CD4-positive, alpha-beta T cell treated with Interleukin-12 subunit alpha and Interleukin-12 subunit beta, for 1 hour (primary cell): ENCODE data around the gene HPSE2.
"Not testable (repeated sequence)": the region's sequence is repeated elsewhere in the genome, so short reads cannot be mapped to it uniquely, and the experiment has no call there.

ENCODE experiments used
- DNase-seq: peaks from one replicate; pipeline ENCODE4 v3.0.0-alpha.2; 2020

The HPSE2 gene

DNA sequence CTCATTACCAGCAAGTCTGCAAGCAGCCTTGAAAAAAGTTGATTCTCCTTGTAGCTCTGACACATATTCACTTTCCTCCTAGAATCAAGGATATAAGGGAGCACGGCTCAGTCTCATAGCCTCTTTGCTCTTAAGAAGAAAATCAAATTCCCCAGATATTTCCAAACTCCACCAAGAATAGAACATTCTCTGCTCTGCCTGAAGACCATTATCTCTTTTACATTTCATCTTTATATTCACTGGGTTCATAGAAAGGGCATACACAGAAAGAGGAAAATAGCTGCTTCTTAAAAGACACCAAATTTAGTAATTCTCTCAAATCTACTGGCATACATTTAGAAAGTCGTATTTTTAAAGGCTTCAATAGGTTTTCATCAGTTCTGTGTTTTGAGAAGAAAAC lies 92.0 kb downstream of the HPSE2 start:
- DNase-seq: no peak

DNA sequence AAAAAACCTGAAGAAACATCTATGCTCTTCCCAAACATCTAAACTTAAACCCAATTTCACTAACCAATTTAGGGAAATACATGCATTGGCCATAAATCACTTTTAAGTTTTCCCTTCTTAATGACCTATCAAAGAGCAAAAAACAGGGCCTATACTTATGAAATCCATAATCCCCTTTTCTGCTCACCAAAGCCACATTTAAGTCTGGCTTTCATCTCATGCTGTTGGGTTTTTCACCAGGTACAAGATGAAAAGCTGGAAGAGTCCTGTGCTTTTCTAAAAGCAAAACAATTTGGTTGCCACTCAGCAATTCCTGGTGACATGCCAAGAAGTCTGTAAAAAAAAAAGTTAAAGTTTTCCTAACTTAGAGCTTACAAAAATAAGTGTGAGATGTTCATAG lies 92.6 kb downstream of the HPSE2 start:
- DNase-seq: no peak

DNA sequence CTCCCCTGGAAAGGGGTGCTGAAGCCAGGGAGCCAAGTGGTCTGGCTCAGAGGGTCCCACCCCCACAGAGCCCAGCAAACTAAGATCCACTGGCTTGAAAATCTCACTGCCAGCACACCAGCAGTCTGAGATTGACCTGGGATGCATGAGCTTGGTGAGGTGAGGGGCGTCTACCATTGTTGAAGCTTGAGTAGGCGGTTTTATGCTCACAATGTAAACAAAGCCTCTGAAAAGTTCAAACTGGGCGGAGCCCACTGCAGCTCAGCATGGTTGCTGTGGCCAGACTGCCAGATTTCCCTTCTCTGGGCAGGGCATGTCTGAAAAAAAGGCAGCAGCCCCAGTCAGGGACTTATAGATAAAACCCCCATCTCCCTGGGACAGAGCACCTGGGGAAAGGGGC lies 102.8 kb downstream of the HPSE2 start:
- DNase-seq: not testable (repeated sequence)

DNA sequence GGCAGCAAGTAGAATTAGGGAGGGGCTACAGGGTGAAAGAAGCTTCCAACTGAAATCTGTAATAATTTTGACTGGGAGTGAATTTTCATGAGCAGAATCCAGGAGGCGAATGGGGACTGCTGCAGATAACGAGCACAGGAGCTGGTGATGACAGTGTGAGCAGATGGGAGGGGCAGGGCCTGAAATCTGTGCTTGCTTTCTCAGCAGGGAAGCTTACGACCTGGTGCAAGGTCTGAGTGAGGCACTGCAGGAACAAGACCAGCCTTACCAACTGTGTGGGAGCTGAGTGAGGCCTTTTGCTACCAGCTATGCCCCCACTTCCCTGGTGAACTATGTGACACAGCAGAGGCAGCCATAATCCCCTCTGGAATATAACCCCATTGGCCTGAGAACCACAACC lies 109.8 kb downstream of the HPSE2 start:
- DNase-seq: no peak

DNA sequence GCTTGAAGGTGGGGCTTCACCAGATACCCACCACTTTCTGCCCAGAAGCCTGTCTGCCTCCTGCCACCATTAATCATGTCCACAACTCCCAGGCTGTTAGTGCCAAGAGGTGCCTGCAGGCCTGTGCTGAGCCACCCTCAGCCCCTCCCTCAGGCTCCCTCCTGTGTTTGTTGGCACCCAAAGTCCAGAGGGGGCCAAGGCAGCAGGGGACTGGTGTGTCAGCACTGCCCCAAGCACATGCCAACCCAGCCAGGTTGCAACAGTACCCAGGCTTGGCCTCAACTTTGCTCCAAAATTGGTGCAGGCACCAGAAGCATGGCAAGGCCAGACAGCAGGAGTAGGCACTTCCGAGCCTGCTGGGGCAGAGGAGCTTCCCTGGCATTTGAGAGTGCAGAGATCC lies 111.3 kb downstream of the HPSE2 start:
- DNase-seq: no peak

DNA sequence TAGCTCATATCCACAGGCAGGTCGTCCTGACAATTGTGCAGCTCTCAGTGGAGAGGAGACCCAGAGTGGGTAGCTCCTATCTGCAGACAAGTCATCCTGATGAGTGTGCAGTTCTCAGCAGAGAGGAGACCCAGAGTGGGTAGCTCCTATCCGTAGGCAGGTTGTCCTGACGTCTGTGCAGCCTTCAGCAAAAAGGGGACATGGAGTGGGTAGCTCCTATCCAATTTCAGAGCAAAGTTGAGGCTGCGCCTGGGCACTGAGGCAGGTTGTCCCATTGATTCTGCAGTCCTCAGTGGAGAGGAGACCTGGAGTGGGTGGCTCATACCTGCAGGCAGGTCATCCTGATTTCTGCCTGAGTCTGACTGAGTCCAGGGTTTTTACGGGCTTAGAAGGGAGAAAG lies 111.8 kb downstream of the HPSE2 start:
- DNase-seq: no peak

DNA sequence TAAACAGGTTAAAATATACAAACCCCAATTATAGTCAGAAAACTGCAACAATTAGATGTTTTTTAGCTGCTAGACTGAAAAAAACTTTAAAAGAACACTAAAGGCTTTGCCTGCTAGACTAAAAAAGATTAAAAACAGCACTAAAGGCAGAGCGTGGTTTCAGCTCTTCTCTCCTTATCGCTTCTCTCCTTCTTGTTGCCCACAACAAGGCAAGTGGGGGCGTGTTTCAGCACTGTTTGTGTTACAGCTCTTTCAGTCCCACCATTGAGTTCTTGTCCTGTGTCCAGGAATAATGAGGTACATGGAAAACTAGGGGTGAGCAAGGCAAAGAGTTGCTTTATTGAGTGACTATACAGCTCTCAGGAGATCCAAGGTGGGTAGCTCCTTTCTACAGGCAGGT lies 112.3 kb downstream of the HPSE2 start:
- no peak for DNase-seq

DNA sequence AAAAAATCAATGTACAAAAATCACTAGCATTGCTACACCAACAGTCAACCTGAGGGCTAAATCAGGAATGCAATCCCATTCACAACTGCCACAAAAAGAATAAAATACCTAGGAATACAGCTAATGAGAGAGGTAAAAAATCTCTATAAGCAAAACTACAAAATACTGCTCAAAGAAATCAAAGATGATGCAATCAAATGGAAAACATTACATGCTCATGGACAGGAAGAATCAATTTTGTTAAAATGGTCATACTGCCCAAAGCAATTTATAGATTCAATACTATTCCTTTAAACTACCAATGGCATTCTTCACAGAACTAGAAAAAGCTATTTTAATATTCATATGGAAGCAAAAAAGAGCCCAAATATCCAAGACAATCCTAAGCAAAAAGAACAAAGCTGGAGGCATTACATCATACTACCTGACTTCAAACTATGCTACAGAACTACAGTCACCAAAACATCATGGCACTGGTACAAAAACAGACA lies 116.3 kb downstream of the HPSE2 start:
- no peak for DNase-seq

DNA sequence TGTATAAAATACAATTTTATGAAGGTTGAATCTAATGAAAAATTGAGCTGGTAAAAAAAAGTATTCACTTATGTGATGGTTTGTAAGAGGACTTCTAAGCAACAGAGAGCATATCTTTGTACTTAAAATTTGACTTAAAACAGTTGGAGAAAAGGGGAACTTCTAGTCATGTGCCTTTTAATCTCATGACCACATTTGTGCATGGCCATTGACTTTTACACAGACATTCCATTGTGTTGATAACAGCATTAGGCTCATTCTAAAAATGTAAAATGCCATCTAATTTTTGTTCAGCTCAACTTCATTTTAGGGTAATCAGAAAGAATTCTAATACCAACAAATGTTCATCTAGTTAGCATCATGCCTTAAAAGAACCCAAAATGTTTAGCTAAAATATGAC lies 119.9 kb downstream of the HPSE2 start:
- DNase-seq: no peak

DNA sequence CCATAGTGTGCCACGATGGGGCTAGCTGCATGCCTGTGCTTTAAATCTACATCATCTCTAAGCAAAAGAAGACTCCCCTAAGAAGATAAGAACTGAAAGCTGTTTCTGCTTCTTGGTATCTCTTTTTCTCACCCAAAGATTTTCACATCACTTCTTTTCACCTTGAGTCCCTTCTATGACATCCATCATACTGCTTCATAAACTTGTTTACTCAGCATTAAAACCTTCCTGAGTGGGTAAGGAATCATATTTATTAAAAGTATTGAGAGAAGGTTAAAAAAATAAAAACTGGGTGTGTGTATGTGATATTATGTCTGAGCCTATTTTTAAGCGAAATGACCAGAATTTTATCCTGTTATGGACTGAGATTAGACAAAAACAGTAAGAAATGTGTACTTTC lies 150.3 kb downstream of the HPSE2 start:
- DNase-seq: no peak

DNA sequence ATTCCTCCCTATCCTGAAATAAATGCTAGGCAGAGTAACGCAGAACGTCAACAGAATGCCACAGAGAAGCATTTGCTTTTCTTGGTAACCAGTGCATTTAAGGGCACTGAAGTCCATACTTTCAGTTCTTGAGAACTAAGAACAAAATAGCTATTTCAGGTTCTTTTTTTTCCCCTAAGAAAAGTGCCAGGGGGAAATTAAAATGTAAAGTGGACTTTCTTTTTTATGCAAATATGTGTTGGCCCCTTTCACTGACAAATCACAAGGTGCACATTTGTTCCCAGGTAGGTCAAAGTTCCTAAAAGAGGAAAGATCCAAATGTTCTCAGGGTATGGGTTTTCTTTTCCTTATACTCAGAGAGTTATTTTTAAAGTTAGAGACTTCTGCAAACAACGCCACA lies 151.5 kb downstream of the HPSE2 start:
- DNase-seq: no peak

DNA sequence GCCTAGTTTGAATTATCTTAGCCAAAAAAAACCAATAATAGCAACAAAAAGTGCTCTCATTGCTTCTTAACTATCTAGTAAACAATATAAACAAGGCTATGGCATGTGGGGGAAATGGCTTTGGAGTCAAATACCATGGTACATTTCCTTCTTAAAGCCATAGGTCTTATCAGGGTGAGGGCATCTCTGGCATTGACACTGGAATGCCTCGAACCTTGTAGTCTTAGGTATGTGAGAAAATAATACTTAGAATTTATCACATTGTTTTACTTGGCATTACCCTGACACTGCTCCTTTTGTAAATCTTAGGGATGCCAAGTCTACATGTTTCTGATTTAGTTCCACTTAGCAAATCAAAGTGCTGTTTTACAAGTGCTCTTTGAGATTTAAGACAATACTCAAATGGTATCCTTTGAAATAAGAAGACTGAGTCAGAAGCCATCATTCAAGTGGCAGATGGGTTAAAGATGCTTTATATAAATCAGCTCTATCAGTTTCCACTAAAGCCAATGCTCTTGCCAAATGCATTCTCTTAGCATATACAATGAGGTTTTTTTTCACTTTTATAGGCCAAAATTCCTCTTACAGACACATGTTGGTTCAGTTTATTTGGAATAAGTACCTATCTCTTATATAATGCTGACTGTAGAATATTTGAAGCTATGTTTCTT lies 155.2 kb downstream of the HPSE2 start:
- no peak for DNase-seq

DNA sequence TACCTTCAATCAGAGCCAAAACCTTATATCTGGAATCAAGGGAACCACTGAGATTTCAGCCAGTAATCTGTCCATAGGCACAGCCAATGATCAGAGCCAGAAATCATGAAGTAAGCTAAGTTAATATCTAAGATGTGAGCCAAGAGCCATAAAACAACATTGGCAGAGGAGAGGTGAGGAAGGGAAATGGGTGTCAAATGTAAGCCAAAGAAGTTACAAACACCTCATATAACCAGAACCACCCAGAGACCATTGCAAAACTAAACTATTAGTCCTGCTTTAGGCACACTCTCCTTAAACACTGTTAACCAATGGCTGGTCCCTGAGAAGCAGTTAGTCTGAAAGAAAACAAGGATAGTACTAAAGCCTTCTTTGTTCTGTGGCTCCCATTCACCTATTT lies 173.1 kb downstream of the HPSE2 start:
- DNase-seq: no peak

DNA sequence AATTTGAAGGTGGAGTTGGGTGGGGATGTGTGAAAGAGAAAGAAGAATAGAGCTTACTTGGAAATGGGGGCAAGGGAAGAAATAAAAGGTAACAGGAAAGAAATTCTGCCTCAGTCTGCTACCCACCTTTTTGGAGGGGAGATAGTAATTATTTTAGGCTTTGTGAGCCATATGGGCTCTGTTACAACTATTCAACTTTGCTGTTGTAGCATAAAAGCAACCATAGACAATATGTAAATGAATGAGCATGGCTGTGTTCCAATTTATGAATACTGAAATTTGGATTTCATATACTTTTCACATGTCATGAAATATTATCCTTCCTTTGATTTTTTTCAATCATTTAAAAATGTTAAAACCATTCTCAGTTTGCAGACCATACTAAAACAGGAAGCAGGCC lies 176.9 kb downstream of the HPSE2 start:
- no peak for DNase-seq

DNA sequence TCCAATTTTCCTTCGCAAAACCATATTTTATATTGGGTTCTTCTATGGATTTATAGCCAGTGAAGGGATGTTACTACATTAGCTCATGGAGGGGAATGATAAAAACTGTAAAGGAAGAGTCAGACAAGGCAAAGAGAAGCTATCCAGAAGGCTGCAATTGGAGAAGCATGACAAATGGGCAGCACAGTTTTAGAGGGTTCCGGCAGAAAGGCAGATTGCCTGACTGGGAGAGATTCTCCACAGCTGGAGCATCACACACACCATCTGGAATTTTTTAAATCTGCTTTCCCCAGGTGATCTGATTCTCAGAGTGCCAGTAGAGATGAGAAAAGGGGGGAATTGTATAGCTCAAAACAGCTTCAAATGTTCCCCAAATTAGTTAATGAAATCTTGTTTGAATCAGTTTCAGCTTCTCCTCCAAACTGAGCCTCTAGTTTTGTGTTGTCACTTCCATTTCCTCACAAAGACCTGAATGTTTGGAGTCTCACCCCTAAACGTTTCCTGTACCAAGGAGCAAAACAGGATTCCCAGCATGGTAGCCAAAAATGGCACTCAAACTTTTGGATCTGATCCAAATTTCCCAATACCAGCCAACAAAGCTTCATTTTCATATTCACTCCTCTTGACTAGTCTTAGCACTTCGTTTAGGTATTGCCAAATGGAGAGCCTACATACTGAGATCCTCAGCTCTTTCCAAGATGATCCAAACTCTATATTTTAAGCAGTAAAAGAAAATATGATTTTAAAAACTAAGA lies 177.5 kb downstream of the HPSE2 start:
- no peak for DNase-seq

DNA sequence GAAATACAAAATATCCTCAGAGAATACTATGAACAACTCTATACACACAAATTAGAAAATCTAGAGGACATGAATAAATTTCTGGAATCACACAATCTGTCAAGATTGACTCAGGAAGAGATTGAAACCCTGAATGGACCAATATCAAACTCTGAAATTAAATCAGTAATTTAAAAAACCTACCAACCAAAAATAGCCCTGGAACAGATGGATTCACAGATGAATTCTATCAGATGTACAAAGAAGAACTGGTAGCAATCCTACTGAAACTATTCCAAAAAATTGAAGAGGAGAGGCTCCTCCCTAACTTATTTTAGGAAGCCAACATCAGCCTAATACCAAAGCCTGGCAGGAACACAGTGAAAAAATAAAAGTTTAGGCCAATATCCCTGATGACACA lies 190.0 kb downstream of the HPSE2 start:
- DNase-seq: no peak

DNA sequence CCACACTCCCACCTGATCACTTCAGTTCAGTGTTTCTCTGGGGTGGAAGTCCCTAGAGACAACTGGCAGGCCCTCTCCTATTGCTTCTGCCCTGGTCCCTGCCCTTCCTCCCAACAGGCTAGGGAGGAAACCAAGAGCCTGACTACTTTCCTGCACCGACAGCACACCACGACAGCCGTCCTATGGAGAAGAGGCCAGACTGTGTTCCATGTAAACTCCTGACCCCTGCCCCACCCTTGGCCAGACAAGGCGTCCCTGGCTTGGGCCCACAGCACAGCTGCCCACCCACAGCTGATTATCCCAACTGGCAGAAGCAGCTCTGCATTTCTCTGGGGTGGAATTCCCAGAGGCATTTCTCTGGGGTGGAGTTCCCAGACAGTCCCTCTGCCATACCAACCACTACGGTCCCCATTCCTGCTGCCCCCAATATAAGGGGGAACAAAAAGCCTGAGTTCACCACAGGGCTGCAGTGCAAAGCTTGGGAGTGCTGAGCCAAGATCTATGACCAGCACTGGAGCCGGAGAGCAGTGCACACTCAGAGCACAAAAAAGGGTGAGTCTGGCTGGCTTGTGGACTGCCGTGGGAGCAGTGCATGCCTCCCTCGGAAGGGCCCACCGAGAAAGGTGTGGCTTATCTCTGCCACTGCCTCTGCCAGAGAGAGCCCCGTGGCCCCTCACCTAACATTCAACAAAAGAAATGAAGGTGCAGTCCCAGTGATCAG lies 193.4 kb downstream of the HPSE2 start:
- DNase-seq: no peak

DNA sequence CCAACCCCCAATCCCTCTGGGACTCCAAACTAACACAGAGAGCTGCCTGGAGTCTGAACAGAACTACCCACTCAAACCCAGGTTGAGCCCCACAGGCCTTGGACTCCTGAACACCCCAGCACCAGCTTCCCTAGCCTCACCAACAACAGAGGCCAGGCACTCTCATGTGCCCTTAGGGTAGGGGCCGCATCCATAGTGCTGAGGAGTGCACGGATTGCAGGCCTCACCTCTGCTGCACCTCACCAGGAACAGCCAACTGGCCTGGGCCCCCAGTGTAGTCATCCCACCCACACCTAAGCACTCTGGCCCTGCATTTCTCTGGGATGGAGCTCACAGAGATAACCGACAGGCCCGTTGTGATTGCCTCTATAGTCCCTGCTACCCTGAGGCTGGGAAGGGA lies 194.2 kb downstream of the HPSE2 start:
- no peak for DNase-seq

DNA sequence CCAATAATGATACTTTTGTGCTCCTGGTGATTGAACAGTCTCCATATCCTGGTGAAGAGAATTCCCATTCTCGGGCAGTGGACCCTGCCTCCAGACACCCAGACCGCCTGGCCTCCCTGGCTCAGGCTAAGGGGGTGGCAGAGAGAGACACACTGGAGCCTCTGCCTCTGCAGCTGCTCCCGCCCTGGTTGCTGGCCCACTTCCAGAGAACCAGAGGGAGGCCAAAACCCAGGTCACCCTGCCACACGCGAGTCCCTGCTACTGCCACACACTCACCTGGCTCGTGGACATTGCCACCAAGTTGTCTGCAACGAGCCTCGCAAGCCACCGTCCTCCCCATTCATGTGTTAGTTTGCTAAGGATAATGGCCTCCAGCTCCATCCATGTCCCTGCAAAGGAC lies 221.8 kb downstream of the HPSE2 start:
- DNase-seq: no peak

DNA sequence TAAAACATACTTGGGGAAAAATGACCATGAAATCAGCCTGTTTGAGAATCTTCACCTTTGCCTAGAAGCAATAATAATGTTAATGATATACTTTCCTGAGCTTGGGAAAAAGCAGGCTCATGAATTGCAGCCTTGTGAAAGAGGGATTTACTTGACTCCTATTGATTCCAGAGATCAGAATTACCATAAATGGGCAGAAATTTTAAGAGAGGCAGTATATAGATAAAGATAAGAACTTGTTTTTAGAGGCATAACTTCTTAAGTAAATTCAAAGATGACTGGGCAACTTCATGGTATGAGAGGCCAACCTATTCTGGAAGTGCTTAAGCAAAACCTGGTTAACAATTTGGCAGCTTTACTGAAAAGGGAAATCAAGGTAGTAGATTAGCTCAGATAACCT lies 225.4 kb downstream of the HPSE2 start:
- DNase-seq: no peak

DNA sequence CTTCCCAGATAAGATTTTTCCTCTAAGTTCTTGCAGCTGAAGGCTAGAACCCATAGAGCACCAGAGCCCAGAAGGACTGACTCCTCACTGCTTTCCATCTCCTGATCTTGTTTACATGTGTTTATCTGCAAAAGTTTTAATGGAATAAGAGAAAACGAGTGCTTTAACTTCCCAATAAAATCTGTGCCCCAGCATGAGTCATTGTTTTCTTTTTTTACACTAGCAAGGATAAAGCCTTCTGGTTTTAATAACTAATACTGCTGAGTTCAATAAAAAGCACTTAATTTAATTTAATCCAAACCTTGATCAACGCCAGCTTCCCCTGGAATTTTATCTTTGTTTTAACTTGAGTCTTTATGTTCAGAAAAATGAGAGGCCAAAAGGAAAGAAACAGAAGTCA lies 227.6 kb downstream of the HPSE2 start:
- no peak for DNase-seq

DNA sequence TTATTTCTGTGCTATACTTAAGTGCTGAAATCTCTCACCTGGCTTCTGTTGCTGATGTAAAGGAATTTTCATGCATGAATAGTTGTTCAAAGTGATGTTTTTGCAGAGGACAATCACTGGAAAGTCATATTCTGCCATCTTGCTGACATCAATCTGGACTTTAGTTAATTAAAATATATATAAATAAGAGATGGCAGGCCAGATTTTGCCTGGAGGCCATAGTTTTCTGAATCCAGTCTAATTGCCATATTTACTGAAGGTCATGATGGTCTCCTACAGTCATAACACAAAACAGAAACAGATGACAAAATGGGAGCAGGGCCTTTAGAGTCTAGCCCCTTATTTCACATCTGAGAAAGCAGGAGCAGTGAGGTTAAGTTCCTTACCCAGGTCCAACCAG lies 228.2 kb downstream of the HPSE2 start:
- DNase-seq: no peak

DNA sequence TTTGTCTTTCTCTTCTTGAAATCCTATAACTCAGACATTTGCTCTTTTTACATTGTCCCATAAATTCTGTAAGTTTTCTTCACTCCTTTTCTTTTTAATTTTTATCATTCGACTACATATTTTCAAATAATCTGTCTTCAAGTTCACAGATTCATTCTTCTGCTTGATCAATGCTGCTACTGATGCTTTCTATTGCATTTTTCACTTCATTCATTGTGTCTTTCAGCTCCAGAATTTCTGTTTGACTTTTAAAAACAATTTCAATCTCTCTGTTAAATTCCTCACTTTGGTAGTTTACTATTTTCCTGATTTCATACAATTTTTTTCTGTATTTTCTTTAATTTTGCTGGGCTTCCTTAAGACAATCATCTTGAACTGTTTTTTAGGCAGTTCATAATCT lies 230.4 kb downstream of the HPSE2 start:
- no peak for DNase-seq

DNA sequence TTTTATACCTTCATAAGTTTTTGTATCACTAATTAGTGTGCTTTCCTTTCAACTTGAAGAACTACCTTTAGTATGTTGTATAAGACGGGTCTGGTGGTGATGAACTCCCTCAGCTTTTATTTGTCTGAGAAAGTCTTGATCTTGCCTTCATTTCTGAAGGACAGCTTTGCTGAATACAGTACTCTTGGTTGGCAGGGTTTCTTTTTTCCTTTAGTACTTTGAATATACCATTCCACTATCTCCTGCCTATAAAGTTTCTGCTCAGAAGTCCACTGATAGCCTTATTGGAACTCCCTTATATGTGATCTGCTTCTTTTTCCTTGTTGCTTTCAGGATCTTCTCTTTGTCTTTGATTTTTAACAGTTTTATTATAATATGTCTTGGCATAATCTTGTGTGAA lies 230.9 kb downstream of the HPSE2 start:
- no peak for DNase-seq
